Sigmoid colon (tissue), 4 donors: Measurements from ENCODE around the gene LZTS3.

Experiments used
- CTCF ChIP-seq, 4 experiments: fragments of 450-650 bp in 3 of 4; fragments of 200-600 bp in 1 of 4; IDR thresholded peaks; one replicate each; pipeline ENCODE4 v1.5.1; 2016 to 2019; ENCODE audit warnings: antibody characterized with exemption in 4 of 4, mild to moderate bottlenecking in 3 of 4, moderate library complexity in 2 of 4
- EP300 ChIP-seq, 4 donors: sonication (generic); formaldehyde crosslinking; IDR thresholded peaks; one replicate each; pipeline ENCODE4 v1.6.1; 2017; ENCODE audit warnings: antibody characterized with exemption in 4 of 4
- POLR2A ChIP-seq, 2 donors: fragments of 450-650 bp; IDR thresholded peaks; one replicate each; pipeline ENCODE4 v1.6.1; 2016; ENCODE audit warnings: antibody characterized with exemption in 2 of 2, mild to moderate bottlenecking in 2 of 2, moderate library complexity in 2 of 2
- POLR2AphosphoS5 ChIP-seq, 4 donors: sonication (generic); formaldehyde crosslinking; IDR thresholded peaks; one replicate each; pipeline ENCODE4 v1.6.1; 2017; ENCODE audit warnings: antibody characterized with exemption in 4 of 4

- no peak for TF ChIP-seq CTCF (IDR thresholded peaks at IDR 0.05)
- TF ChIP-seq POLR2A (IDR thresholded peaks at IDR 0.05), result no peak
- no peak for TF ChIP-seq POLR2AphosphoS5 (IDR thresholded peaks at IDR 0.05)
- no peak for TF ChIP-seq EP300 (IDR thresholded peaks at IDR 0.05)
These were observed 7.6 kb downstream of the LZTS3 start for GRCh38 chr20:3165473-3166337.
